HG02981 (cell line): Measurements from ENCODE around the gene FANCD2OS.
"Not testable (repeated sequence)": the region's sequence is repeated elsewhere in the genome, so short reads cannot be mapped to it uniquely, and the experiment has no call there.

Experiments used
- ATAC-seq: cut with Tn5 transposase; IDR thresholded peaks from one replicate; pipeline ENCODE4 v1.9.1; 2021; ENCODE audit warnings: mild to moderate bottlenecking, moderate library complexity; ENCODE audit not compliant: unreplicated experiment

The FANCD2OS gene

GRCh38 chr3:10099041-10099440 lies 9.0 kb downstream of the FANCD2OS start:
- no peak for ATAC-seq

GRCh38 chr3:10093678-10094077 lies 14.4 kb downstream of the FANCD2OS start:
- ATAC-seq: no peak

GRCh38 chr3:10091387-10091786 lies 16.7 kb downstream of the FANCD2OS start:
- not testable (repeated sequence) for ATAC-seq

GRCh38 chr3:10090774-10091173 lies 17.3 kb downstream of the FANCD2OS start:
- not testable (repeated sequence) for ATAC-seq

GRCh38 chr3:10090179-10090578 lies 17.9 kb downstream of the FANCD2OS start:
- no peak for ATAC-seq

- ATAC-seq: no peak
Measured at GRCh38 chr3:10088256-10088655, 19.8 kb downstream of the FANCD2OS start.

GRCh38 chr3:10085738-10086137 lies 22.3 kb downstream of the FANCD2OS start:
- no peak for ATAC-seq

GRCh38 chr3:10081871-10082270 lies 26.2 kb downstream of the FANCD2OS start:
- no peak for ATAC-seq

- ATAC-seq: no peak
Measured at GRCh38 chr3:10074666-10075065, 33.4 kb downstream of the FANCD2OS start.

GRCh38 chr3:10070077-10070476 lies 38.0 kb downstream of the FANCD2OS start:
- not testable (repeated sequence) for ATAC-seq

GRCh38 chr3:10055097-10055496 lies 53.0 kb downstream of the FANCD2OS start:
- no peak for ATAC-seq
